Astrocyte (in vitro differentiated cells and primary cell): ENCODE measurements around the gene BNIPL. TPM values are rescaled to one million over a fixed set of nuclear protein-coding genes. Genes with fewer than 3 reads are reported as not detected.

Experiments used
- DNase-seq: peaks from one replicate; pipeline ENCODE4 v3.0.0-alpha.2; 2010; ENCODE audit warnings: low read depth
- FAIRE-seq: peaks from 2 replicates; lab custom pipeline; 2011; peaks lifted over from hg19 to GRCh38; lab: Jason Lieb, UNC
- H2AFZ ChIP-seq: 2 replicates; pipeline ENCODE4 v1.6.0; 2012; ENCODE audit warnings: low read depth, low read length, inconsistent platforms
- H3K27ac ChIP-seq: 2 replicates; pipeline ENCODE4 v1.5.1; 2011; ENCODE audit warnings: low read depth, low read length, inconsistent platforms
- H3K27me3 ChIP-seq: 2 replicates; pipeline ENCODE4 v1.6.0; 2011; ENCODE audit warnings: low read length, inconsistent platforms; ENCODE audit not compliant: insufficient read depth
- H3K36me3 ChIP-seq: 2 replicates; pipeline ENCODE4 v1.5.1; 2011; ENCODE audit warnings: low read length, inconsistent platforms; ENCODE audit not compliant: insufficient read depth
- H3K4me1 ChIP-seq: 2 replicates; pipeline ENCODE4 v1.5.1; 2011; ENCODE audit warnings: low read length, inconsistent platforms; ENCODE audit not compliant: insufficient read depth
- H3K4me2 ChIP-seq: 2 replicates; pipeline ENCODE4 v1.6.0; 2012; ENCODE audit warnings: low read length, inconsistent platforms
- H3K4me3 ChIP-seq: 2 replicates; pipeline ENCODE4 v1.5.1; 2011; ENCODE audit warnings: low read depth, mild to moderate bottlenecking, low read length, inconsistent platforms; ENCODE audit not compliant: insufficient read depth
- H3K79me2 ChIP-seq: 2 replicates; pipeline ENCODE4 v1.6.0; 2012; ENCODE audit warnings: mild to moderate bottlenecking, low read length, inconsistent platforms; ENCODE audit not compliant: insufficient read depth
- H3K9ac ChIP-seq: 2 replicates; pipeline ENCODE4 v1.6.0; 2012; ENCODE audit warnings: mild to moderate bottlenecking, low read length, inconsistent platforms
- H3K9me3 ChIP-seq: 2 replicates; pipeline ENCODE4 v1.5.1; 2012; ENCODE audit warnings: low read depth, mild to moderate bottlenecking, low read length, inconsistent platforms; ENCODE audit not compliant: insufficient read depth
- H4K20me1 ChIP-seq: 2 replicates; pipeline ENCODE4 v1.6.0; 2012; ENCODE audit warnings: low read length, inconsistent platforms; ENCODE audit not compliant: insufficient read depth
- H3K27ac Mint-ChIP-seq: one replicate; pipeline ENCODE4 v1.8.0; 2021; ENCODE audit warnings: mild to moderate bottlenecking, mixed read lengths; ENCODE audit not compliant: unreplicated experiment
- H3K27me3 Mint-ChIP-seq: one replicate; pipeline ENCODE4 v1.8.0; 2021; ENCODE audit warnings: low read depth, mixed read lengths; ENCODE audit not compliant: unreplicated experiment
- H3K36me3 Mint-ChIP-seq: one replicate; pipeline ENCODE4 v1.8.0; 2021; ENCODE audit warnings: low read depth, mixed read lengths; ENCODE audit not compliant: unreplicated experiment
- H3K4me1 Mint-ChIP-seq: one replicate; pipeline ENCODE4 v1.8.0; 2021; ENCODE audit warnings: low read depth, mixed read lengths; ENCODE audit not compliant: unreplicated experiment
- H3K4me3 Mint-ChIP-seq: one replicate; pipeline ENCODE4 v1.8.0; 2021; ENCODE audit warnings: mild to moderate bottlenecking, moderate library complexity, mixed read lengths; ENCODE audit not compliant: unreplicated experiment
- H3K9me3 Mint-ChIP-seq: one replicate; pipeline ENCODE4 v1.8.0; 2021; ENCODE audit warnings: mild to moderate bottlenecking, mixed read lengths; ENCODE audit not compliant: unreplicated experiment
- EZH2 ChIP-seq: IDR thresholded peaks from 2 replicates; pipeline ENCODE4 v1.6.1; 2012; ENCODE audit warnings: mild to moderate bottlenecking, low read length, inconsistent platforms; ENCODE audit not compliant: insufficient read depth
- total RNA-seq: library from RNA; stranded (reverse); gene quantifications from 2 replicates; pipeline ENCODE4 v1.2.1, GENCODE V29; 2021
- TF ChIP-seq, protein P1 (sequence below): IDR thresholded peaks from 2 replicates; pipeline ENCODE4 v1.5.1; 2011; ENCODE audit warnings: low read depth, mild to moderate bottlenecking, inconsistent platforms, low read length, moderate library complexity; ENCODE audit not compliant: insufficient read depth

BNIPL gene
- total RNA-seq, 1 donor from 2014 or later = 0.73 TPM

DNA sequence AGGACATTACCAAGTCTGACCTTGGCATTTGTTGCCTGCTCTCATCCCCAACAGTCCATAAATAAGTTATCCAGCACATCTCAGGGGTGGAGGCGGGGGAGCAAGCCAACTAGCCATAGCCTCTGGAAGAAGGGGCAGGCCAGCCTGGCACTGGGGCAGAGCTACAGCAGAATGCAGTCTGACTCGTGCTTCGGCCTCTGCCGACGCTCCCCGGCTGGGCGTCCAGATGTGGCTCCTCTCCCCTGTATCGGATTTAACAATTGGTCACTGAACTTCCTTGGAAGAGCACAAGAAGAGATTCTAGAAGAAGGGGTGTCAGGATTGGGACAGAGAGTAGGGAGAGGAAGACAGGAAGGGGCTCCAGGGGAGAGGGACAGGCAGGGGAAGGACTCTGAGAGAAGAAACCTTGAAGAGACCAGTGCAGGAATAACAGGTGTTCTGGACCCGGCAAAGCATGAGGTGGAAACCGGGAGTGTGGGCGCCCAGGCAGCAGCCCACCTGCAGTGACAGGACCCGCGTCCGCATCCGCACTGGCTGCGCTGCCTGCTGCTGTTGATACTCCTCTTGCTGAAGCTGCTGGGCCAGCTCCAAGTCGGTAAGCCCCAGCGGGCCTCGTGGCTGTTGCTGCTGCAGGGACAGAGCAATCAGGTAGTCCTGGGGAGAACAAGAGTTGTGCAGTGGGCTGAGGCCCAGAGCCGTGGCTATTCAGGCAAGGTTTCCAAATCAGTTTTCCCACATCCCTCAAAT lies 39.1 kb upstream of the BNIPL start:
- Histone ChIP-seq H4K20me1 (no peaks in the 10 kb centered on the region), H3K27me3 (no peaks in the 10 kb centered on the region), H3K4me2 (no peak overlapping the region), H3K79me2 (no peaks in the 10 kb centered on the region), H3K9me3 (no peaks in the 10 kb centered on the region), H3K9ac (no peak overlapping the region), H2AFZ (no peak overlapping the region), H3K4me1 (peaks cover 26% of the 10 kb centered on the region), H3K4me3 (no peak overlapping the region), H3K27ac (no peak overlapping the region), H3K36me3 (no peaks in the 10 kb centered on the region)
- Mint-ChIP-seq H3K27me3 (no peaks in the 10 kb centered on the region), H3K27ac (peak overlapping the region; percentile 62), H3K4me1 (peaks cover 30% of the 10 kb centered on the region), H3K36me3 (peaks cover 11% of the 10 kb centered on the region), H3K9me3 (peaks cover 2% of the 10 kb centered on the region), H3K4me3 (no peak overlapping the region)
- FAIRE-seq (no peak), DNase-seq (no peak)
- TF ChIP-seq EZH2 = no peak
- TF ChIP-seq, protein P1, sequence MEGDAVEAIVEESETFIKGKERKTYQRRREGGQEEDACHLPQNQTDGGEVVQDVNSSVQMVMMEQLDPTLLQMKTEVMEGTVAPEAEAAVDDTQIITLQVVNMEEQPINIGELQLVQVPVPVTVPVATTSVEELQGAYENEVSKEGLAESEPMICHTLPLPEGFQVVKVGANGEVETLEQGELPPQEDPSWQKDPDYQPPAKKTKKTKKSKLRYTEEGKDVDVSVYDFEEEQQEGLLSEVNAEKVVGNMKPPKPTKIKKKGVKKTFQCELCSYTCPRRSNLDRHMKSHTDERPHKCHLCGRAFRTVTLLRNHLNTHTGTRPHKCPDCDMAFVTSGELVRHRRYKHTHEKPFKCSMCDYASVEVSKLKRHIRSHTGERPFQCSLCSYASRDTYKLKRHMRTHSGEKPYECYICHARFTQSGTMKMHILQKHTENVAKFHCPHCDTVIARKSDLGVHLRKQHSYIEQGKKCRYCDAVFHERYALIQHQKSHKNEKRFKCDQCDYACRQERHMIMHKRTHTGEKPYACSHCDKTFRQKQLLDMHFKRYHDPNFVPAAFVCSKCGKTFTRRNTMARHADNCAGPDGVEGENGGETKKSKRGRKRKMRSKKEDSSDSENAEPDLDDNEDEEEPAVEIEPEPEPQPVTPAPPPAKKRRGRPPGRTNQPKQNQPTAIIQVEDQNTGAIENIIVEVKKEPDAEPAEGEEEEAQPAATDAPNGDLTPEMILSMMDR = no peak

DNA sequence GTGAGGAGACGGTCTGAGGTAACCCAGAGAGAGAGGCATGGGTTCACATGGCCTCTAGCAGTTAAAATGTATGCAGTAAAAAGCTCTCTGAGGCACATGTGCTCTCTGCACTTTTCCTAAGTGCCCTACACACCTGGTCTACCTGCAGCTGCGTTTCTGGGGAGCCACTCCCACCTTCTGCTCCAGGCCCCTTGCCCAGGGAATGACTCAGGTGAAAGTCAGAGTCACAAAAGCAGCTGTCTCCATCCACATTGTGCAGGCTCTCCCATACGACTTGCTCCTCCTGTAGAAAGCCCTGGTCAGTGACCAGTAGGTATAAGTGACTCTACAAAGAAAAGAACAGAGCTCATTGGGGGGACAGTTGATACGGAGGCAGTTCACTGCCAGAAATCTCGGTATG lies 38.4 kb upstream of the BNIPL start:
- H3K79me2 ChIP-seq = no peaks in the 10 kb centered on the region
- TF ChIP-seq EZH2 = no peak
- TF ChIP-seq, protein P1 = no peak
- no peak overlapping the region for H3K4me3 ChIP-seq
- H3K4me3 Mint-ChIP-seq = no peak overlapping the region
- no peaks in the 10 kb centered on the region for H3K27me3 ChIP-seq
- peaks cover 35% of the 10 kb centered on the region for H3K4me1 Mint-ChIP-seq
- peaks cover 2% of the 10 kb centered on the region for H3K9me3 Mint-ChIP-seq
- no peaks in the 10 kb centered on the region for H3K36me3 ChIP-seq
- peaks cover 27% of the 10 kb centered on the region for H3K4me1 ChIP-seq
- FAIRE-seq = no peak
- no peak overlapping the region for H3K9ac ChIP-seq
- H3K9me3 ChIP-seq = no peaks in the 10 kb centered on the region
- peaks cover 11% of the 10 kb centered on the region for H3K36me3 Mint-ChIP-seq
- H3K27ac Mint-ChIP-seq = no peak overlapping the region
- H3K4me2 ChIP-seq = no peak overlapping the region
- H3K27ac ChIP-seq = no peak overlapping the region
- no peak overlapping the region for H2AFZ ChIP-seq
- H4K20me1 ChIP-seq = no peaks in the 10 kb centered on the region
- DNase-seq = no peak
- H3K27me3 Mint-ChIP-seq = no peaks in the 10 kb centered on the region
